Mucosa of descending colon (tissue), 3 donors: Measurements from ENCODE around the gene CYB5R4. TPM values are rescaled to one million over a fixed set of nuclear protein-coding genes. Genes with fewer than 3 reads are reported as not detected.

Experiments
- ATAC-seq: fragments of 200-7000 bp; cut with Tn5 transposase; one replicate; pipeline ENCODE4 v1.9.1; 2020; ENCODE audit warnings: mild to moderate bottlenecking, moderate library complexity
- DNase-seq, 3 donors: peaks; one replicate each; pipeline ENCODE4 v3.0.0-alpha.2; 2020
- H3K36me3 ChIP-seq: fragments of 200-600 bp; one replicate; pipeline ENCODE4 v1.8.0; 2021; ENCODE audit warnings: low read depth, mild to moderate bottlenecking
- H3K4me1 ChIP-seq: fragments of 200-600 bp; one replicate; pipeline ENCODE4 v1.8.0; 2021; ENCODE audit warnings: low read depth, mild to moderate bottlenecking
- H3K4me3 ChIP-seq: fragments of 200-600 bp; one replicate; pipeline ENCODE4 v1.8.0; 2021; ENCODE audit warnings: mild to moderate bottlenecking
- H3K9me3 ChIP-seq: fragments of 200-600 bp; one replicate; pipeline ENCODE4 v1.8.0; 2021; ENCODE audit warnings: mild to moderate bottlenecking
- intact Hi-C, 2 donors: fragments of 100-400 bp; cut with DNase I in 1 of 2; cut with micrococcal nuclease in 1 of 2; formaldehyde crosslinking; loops; one replicate each; pipeline versions ENCODE4 v1.11.0 to v1.11.1; 2022; cut with DNase I, micrococcal nuclease
- total RNA-seq, 3 donors: library from RNA; stranded (reverse); fragmentation: NEBNext Ultra II Directional in 2 of 3; extraction: Animal tissue kit (Norgen Biotek cat#: 25700) in 2 of 3; gene quantifications; one replicate each; pipeline versions ENCODE4 v1.2.1 to v1.2.4, GENCODE V29; 2021 to 2023
- TF ChIP-seq, protein P1 (sequence below): fragments of 200-600 bp; IDR thresholded peaks from one replicate; pipeline ENCODE4 v1.8.0; 2022; ENCODE audit warnings: antibody characterized with exemption, mild to moderate bottlenecking
- donor health status: DM: no; HTN: no; CAD: no; lungs with moderate emphysema.
- donor health status: DM: no; HTN: no; CAD: no.
- donor health status: DM: no; HTN: yes; CAD: no.

The CYB5R4 gene
- total RNA-seq, 3 donors from 2014 or later = 26.6 to 30.7 (median 29.0) TPM

DNA sequence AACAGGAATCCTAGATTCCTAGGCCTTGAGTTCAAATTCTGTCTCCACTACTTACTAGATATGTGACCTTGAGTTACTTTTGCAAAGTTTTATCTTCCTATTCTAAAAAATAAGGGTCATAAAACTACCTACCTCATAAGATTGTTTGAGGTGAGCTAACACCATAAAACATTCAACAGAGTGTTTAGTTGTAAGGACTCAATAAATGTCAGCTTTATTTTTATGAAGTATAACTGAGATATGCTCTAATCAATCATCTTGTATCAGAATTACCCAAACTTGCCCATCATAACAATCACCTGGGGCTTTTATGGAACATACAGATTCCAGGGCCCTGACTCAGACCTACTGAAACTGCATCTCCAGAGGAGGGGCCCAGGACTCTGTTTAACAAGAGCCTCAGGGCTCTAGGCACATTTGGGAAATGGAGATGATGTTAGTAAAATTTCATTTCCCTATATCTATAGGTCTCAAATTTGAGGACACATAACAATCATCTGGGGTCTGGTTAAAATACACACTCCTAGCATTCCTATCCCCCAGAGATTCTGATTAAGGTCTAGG is 138.6 kb downstream of the CYB5R4 start:
- H3K36me3 ChIP-seq = no peaks in the 10 kb centered on the region
- DNase-seq = no peak
- H3K9me3 ChIP-seq = peaks cover 3% of the 10 kb centered on the region
- peak; percentile 56 for ATAC-seq
- H3K4me1 ChIP-seq = no peaks in the 10 kb centered on the region
- intact Hi-C loops = no loop called here
- no peak overlapping the region for H3K4me3 ChIP-seq
- TF ChIP-seq, protein P1, sequence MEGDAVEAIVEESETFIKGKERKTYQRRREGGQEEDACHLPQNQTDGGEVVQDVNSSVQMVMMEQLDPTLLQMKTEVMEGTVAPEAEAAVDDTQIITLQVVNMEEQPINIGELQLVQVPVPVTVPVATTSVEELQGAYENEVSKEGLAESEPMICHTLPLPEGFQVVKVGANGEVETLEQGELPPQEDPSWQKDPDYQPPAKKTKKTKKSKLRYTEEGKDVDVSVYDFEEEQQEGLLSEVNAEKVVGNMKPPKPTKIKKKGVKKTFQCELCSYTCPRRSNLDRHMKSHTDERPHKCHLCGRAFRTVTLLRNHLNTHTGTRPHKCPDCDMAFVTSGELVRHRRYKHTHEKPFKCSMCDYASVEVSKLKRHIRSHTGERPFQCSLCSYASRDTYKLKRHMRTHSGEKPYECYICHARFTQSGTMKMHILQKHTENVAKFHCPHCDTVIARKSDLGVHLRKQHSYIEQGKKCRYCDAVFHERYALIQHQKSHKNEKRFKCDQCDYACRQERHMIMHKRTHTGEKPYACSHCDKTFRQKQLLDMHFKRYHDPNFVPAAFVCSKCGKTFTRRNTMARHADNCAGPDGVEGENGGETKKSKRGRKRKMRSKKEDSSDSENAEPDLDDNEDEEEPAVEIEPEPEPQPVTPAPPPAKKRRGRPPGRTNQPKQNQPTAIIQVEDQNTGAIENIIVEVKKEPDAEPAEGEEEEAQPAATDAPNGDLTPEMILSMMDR = no peak

DNA sequence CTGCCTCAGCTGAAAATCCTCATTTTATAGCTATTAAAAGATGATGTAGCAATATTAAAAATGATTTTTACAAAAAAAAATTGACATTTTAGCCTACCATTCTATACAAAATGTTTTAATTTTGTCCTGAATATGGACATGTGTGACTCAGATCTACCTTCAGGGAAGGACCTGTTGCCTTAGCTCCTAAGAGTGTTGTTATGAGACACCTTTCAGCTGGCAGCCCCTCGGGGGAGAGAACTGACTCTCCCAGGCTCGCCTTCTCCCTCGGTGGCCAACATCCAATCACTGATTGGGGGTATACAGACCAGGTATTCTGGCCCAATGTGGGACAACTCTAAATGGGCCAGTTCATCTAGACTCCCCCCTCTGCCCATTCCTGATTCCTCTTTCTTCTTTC is 141.6 kb downstream of the CYB5R4 start:
- DNase-seq = no peak
- TF ChIP-seq, protein P1 = no peak
- Histone ChIP-seq H3K4me3 (no peak overlapping the region), H3K36me3 (no peaks in the 10 kb centered on the region), H3K4me1 (no peaks in the 10 kb centered on the region), H3K9me3 (no peaks in the 10 kb centered on the region)
- ATAC-seq = no peak
- intact Hi-C loops = no loop called here

DNA sequence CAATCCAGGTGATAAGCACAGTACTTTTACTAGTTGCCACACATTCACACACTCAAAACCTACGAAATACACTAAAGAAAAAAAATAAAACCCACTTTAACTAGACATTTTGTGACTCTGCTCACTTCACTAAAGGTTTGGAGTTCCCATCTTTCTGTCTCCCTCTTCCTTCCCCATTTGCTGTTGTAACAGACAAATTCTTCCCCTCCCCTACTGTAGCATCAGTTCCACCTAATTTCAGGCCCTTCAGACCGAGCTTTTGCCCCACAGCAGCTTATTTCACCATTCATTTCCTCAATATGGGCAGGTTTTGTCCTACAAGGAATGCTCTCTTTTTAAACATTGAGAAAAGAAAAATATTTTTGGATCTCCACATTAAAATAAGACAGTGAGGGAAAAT is 142.7 kb downstream of the CYB5R4 start:
- ATAC-seq (no peak), DNase-seq (no peak)
- no peaks in the 10 kb centered on the region for H3K36me3 ChIP-seq
- no peak overlapping the region for H3K4me3 ChIP-seq
- H3K9me3 ChIP-seq = no peaks in the 10 kb centered on the region
- TF ChIP-seq, protein P1 = no peak
- intact Hi-C loops = no loop called here
- H3K4me1 ChIP-seq = no peaks in the 10 kb centered on the region

DNA sequence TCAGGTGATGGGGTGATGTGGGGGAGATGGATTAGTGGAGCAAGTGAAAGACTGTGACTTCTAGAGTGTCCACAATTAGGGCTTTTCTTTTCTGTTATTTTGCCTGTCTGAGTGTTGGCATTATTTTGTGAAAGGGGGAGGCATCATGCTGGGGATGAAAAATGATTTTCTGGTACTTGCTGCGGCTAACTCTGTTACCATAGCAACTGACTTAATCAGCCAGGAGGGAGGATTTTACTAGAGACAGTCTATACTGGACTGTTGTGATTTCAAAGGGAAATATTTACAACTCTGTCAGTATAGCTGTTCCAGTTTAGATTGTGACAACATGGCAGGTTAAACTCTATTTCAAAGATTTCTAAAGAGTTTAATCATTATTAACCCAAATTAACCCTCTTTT is 143.6 kb downstream of the CYB5R4 start:
- ATAC-seq (no peak), DNase-seq (no peak)
- TF ChIP-seq, protein P1 = no peak
- Histone ChIP-seq H3K4me1 (no peaks in the 10 kb centered on the region), H3K36me3 (no peaks in the 10 kb centered on the region), H3K9me3 (no peaks in the 10 kb centered on the region), H3K4me3 (no peak overlapping the region)
- intact Hi-C loops = no loop called here

DNA sequence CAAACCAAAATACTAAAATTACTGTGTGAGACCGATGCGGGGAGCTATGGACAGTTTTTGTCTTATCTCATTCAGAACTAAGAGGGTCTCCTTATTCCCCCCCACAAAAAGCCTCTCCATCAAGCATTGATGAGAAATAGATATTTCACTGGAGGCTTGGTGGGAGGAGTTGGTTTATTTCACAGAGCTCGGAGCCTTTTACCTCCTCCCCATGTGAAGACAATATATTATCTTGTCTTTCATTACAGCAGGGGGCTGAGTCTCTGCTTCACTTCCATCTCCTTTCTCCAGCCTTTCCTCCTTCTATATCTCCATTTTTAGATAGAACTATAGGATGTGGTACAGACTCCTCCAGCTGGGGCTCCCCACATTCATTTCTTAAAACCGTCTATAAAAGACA is 144.2 kb downstream of the CYB5R4 start:
- Histone ChIP-seq H3K4me1 (no peaks in the 10 kb centered on the region), H3K9me3 (no peaks in the 10 kb centered on the region), H3K4me3 (no peak overlapping the region), H3K36me3 (no peaks in the 10 kb centered on the region)
- intact Hi-C loops = no loop called here
- DNase-seq (no peak), ATAC-seq (no peak)
- TF ChIP-seq, protein P1 = no peak

DNA sequence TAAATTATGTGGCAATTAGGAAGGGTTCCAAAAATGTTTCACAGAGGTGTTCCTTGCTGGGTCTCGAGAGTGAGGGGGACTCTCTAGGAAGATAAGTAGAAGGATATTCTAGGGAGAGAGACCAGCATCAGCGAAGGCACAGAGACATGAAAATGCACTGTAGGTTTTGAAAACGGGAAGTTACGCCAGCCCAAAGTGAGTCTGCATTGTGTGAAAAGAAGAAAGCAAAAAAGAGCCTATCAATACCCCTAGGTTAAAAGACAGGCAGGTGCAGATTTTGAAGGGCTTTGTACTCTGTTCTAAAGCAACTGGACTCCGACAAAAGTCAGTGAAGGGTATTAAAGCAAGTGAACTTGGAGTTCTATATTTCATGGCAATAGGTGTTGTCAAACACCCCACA is 148.4 kb downstream of the CYB5R4 start:
- H3K9me3 ChIP-seq = no peaks in the 10 kb centered on the region
- DNase-seq (no peak), ATAC-seq (no peak)
- intact Hi-C loops = no loop called here
- H3K4me3 ChIP-seq = no peak overlapping the region
- H3K4me1 ChIP-seq = no peaks in the 10 kb centered on the region
- H3K36me3 ChIP-seq = no peaks in the 10 kb centered on the region
- TF ChIP-seq, protein P1 = no peak
